Astrocyte of the cerebellum (primary cell): ENCODE data around the gene SELP.

Experiments used
- DNase-seq: peaks from one replicate; pipeline ENCODE4 v3.0.0-alpha.2; 2011; ENCODE audit warnings: low read depth
- H3K4me3 ChIP-seq: 2 replicates; pipeline ENCODE4 v1.5.1; 2011; ENCODE audit warnings: mild to moderate bottlenecking, low read depth, low read length, moderate library complexity
- CTCF ChIP-seq: IDR thresholded peaks from 2 replicates; pipeline ENCODE4 v1.5.1; 2012; ENCODE audit warnings: low read length, low read depth, moderate library complexity, mild to moderate bottlenecking; ENCODE audit errors: missing control alignments
- in situ Hi-C: cut with HindIII; loops from 2 replicates; pipeline ENCODE4 v1.10.0; 2017; ENCODE audit warnings: low sequenced_read_pairs

Gene SELP

DNA sequence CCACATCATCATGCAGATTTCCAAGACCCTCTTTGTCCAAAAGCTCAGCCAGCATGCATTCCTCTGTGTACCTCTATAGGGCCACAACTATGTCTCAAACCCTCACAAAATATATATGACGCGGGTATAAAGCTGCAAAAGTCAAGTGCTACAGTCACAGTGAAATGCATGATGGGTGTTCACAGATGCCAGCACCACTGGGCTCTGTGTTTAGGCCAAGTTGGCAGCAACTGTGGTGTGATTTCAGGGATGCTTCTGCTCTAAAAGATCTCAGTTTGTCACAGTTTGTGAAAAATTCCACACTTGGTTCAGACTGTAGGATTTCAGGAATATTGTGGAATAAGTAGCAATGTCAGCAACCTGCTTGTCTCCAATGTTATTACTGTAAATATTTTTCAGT lies 23.9 kb upstream of the SELP start:
- in situ Hi-C loops: no loop called here
- TF ChIP-seq CTCF: no peak
- no peak overlapping the region for H3K4me3 ChIP-seq
- DNase-seq: no peak

DNA sequence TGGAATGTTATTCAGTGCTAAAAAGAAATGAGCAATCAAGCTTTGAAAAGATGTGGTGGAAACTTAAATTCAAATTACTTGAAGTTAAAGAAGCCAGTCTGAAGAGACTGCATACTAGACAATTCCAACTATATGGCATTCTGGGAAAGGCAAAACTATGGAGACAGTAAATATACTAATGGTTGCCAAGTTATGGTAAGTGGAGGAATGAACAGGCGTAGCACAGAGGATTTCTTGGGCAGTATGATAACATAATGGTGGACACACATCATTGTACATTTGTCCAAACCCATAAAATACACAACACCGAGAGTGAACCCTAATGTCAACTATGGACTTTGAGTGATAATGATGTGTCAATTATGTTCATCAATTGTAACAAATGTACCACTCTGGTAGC lies 21.1 kb upstream of the SELP start:
- no peak for TF ChIP-seq CTCF
- in situ Hi-C loops: no loop called here
- H3K4me3 ChIP-seq: no peak overlapping the region
- DNase-seq: no peak

- H3K4me3 ChIP-seq: no peak overlapping the region
- no peak for TF ChIP-seq CTCF
- no peak for DNase-seq
- in situ Hi-C loops: no loop called here
Measured at GRCh38 chr1:169650551-169650950, 20.6 kb upstream of the SELP start.

- in situ Hi-C loops: no loop called here
- no peak for TF ChIP-seq CTCF
- H3K4me3 ChIP-seq: no peak overlapping the region
- no peak for DNase-seq
Measured at GRCh38 chr1:169648709-169649108, 18.8 kb upstream of the SELP start.

DNA sequence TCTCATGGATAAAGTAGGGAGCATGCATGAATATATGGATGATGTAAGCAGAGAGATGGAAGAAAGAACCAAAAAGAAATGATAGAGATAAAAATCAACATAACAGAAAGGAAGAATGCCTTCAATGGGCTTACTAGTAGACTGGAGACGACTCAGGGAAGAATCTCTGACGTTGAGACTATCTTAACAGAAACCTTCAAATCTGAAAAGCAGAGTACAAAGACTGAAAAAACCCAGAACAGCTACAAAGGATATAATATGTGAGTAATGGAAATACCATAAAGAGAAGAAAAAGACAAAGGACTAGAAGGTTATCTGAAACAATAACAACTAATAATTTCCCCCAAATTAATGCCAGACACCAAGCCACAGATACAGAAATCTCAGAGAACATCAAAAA lies 18.3 kb upstream of the SELP start:
- DNase-seq: no peak
- H3K4me3 ChIP-seq: no peak overlapping the region
- in situ Hi-C loops: no loop called here
- no peak for TF ChIP-seq CTCF

GRCh38 chr1:169647512-169647911 lies 17.6 kb upstream of the SELP start:
- in situ Hi-C loops: no loop called here

More at GRCh38 chr1:169647512-169647911, 17.6 kb upstream of the SELP start:
- TF ChIP-seq CTCF: no peak
- no peak overlapping the region for H3K4me3 ChIP-seq
- DNase-seq: no peak
